Peyer's patch (tissue), 4 donors: Measurements from ENCODE around the gene PPFIA4. TPM values are rescaled to one million over a fixed set of nuclear protein-coding genes. Genes with fewer than 3 reads are reported as not detected.

Experiments
- DNase-seq, 3 donors: peaks; one replicate each; pipeline ENCODE4 v3.0.0-alpha.2; 2017 to 2019
- H3K27ac ChIP-seq, 4 donors: fragments of 200-600 bp; sonication (generic); one replicate each; pipeline ENCODE4 v1.5.1; 2016 to 2019
- H3K27me3 ChIP-seq, 2 donors: fragments of 200-600 bp; sonication (generic); one replicate each; pipeline ENCODE4 v1.5.1; 2019
- H3K36me3 ChIP-seq, 3 donors: fragments of 200-600 bp; sonication (generic); one replicate each; pipeline ENCODE4 v1.5.1; 2016 to 2019
- H3K4me1 ChIP-seq, 4 donors: fragments of 200-600 bp; sonication (generic); one replicate each; pipeline ENCODE4 v1.5.1; 2016 to 2019
- H3K4me3 ChIP-seq, 4 donors: fragments of 200-600 bp; sonication (generic); 1 replicate in 3 of 4; 2 replicates in 1 of 4; pipeline ENCODE4 v1.5.1; 2016 to 2019; ENCODE audit warnings: mild to moderate bottlenecking in 1 of 4
- H3K9me3 ChIP-seq, 4 donors: fragments of 200-600 bp; sonication (generic); one replicate each; pipeline ENCODE4 v1.5.1; 2016 to 2019; ENCODE audit warnings: mild to moderate bottlenecking in 1 of 4
- POLR2A ChIP-seq, 2 donors: fragments of 450-650 bp; IDR thresholded peaks; one replicate each; pipeline ENCODE4 v1.5.1; 2017; ENCODE audit warnings: antibody characterized with exemption in 2 of 2, mild to moderate bottlenecking in 2 of 2, moderate library complexity in 2 of 2
- total RNA-seq, 4 donors: library from RNA; depleted of rRNA; stranded (reverse); fragments of >200 nt; gene quantifications; one replicate each; pipeline ENCODE4 v1.1.0, GENCODE V29; 2016
- TF ChIP-seq, protein P1 (sequence below), 6 experiments: fragments of 450-650 bp in 4 of 6; fragments of 200-600 bp in 2 of 6; sonication (generic) in 1 of 6; IDR thresholded peaks; one replicate each; pipeline ENCODE4 v1.5.1; 2017 to 2019; ENCODE audit warnings: antibody characterized with exemption in 6 of 6, mild to moderate bottlenecking in 3 of 6, moderate library complexity in 1 of 6

The PPFIA4 gene
- total RNA-seq, 4 donors from 2014 or later = 0.54 to 1.8 (median 1.7) TPM; not detected in 1

- H3K36me3 ChIP-seq = no peaks in the 10 kb centered on the region
- no peak overlapping the region for H3K27ac ChIP-seq
- H3K4me1 ChIP-seq = no peaks in the 10 kb centered on the region
- H3K9me3 ChIP-seq = no peaks in the 10 kb centered on the region
- DNase-seq = no peak
- no peak overlapping the region for H3K4me3 ChIP-seq
- TF ChIP-seq, protein P1, sequence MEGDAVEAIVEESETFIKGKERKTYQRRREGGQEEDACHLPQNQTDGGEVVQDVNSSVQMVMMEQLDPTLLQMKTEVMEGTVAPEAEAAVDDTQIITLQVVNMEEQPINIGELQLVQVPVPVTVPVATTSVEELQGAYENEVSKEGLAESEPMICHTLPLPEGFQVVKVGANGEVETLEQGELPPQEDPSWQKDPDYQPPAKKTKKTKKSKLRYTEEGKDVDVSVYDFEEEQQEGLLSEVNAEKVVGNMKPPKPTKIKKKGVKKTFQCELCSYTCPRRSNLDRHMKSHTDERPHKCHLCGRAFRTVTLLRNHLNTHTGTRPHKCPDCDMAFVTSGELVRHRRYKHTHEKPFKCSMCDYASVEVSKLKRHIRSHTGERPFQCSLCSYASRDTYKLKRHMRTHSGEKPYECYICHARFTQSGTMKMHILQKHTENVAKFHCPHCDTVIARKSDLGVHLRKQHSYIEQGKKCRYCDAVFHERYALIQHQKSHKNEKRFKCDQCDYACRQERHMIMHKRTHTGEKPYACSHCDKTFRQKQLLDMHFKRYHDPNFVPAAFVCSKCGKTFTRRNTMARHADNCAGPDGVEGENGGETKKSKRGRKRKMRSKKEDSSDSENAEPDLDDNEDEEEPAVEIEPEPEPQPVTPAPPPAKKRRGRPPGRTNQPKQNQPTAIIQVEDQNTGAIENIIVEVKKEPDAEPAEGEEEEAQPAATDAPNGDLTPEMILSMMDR (IDR thresholded peaks at IDR 0.05) = no peak
- TF ChIP-seq POLR2A (IDR thresholded peaks at IDR 0.05) = no peak
- no peaks in the 10 kb centered on the region for H3K27me3 ChIP-seq
Observed at GRCh38 chr1:203033287-203033686, 7.0 kb downstream of the PPFIA4 start.

DNA sequence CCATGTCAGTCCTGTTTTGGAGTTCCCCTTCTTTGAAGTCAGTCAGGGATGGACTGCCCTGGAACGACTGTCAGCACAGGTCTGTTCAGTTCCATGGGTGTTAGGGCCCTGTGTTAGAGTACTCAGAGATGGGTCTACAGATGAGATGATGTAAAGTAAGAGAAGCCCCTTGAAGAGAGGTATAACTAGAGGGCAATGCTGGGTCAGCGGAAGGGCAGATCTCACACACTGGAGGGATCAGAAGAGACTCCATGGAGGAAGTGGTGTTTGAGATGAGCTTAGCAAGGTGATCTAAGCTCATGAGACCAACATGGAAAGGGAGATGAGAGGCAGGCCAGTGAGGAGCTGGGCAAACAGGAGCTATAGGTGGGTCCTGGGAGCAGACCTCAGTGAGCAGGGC lies 7.6 kb downstream of the PPFIA4 start:
- no peak for DNase-seq
- TF ChIP-seq POLR2A (IDR thresholded peaks at IDR 0.05) = no peak
- TF ChIP-seq, protein P1 (IDR thresholded peaks at IDR 0.05) = no peak
- H3K4me1 ChIP-seq = no peaks in the 10 kb centered on the region
- H3K36me3 ChIP-seq = no peaks in the 10 kb centered on the region
- H3K4me3 ChIP-seq = no peak overlapping the region
- no peaks in the 10 kb centered on the region for H3K9me3 ChIP-seq
- H3K27ac ChIP-seq = no peak overlapping the region
- H3K27me3 ChIP-seq = no peaks in the 10 kb centered on the region

GRCh38 chr1:203034422-203035110 lies 8.3 kb downstream of the PPFIA4 start:
- no peaks in the 10 kb centered on the region for H3K27me3 ChIP-seq
- no peaks in the 10 kb centered on the region for H3K36me3 ChIP-seq
- H3K4me1 ChIP-seq = no peaks in the 10 kb centered on the region
- TF ChIP-seq, protein P1 (IDR thresholded peaks at IDR 0.05) = no peak
- TF ChIP-seq POLR2A (IDR thresholded peaks at IDR 0.05) = no peak
- H3K4me3 ChIP-seq = no peak overlapping the region
- H3K27ac ChIP-seq = no peak overlapping the region
- DNase-seq = no peak
- no peaks in the 10 kb centered on the region for H3K9me3 ChIP-seq

GRCh38 chr1:203035111-203036000 lies 9.1 kb downstream of the PPFIA4 start:
- H3K27ac ChIP-seq = no peak overlapping the region
- H3K27me3 ChIP-seq = no peaks in the 10 kb centered on the region
- H3K9me3 ChIP-seq = no peaks in the 10 kb centered on the region
- H3K36me3 ChIP-seq = no peaks in the 10 kb centered on the region
- DNase-seq = no peak
- no peaks in the 10 kb centered on the region for H3K4me1 ChIP-seq
- H3K4me3 ChIP-seq = no peak overlapping the region
- TF ChIP-seq, protein P1 (IDR thresholded peaks at IDR 0.05) = no peak
- no peak for TF ChIP-seq POLR2A (IDR thresholded peaks at IDR 0.05)

- Histone ChIP-seq H3K4me3 (no peak overlapping the region), H3K4me1 (no peaks in the 10 kb centered on the region), H3K27me3 (no peaks in the 10 kb centered on the region), H3K9me3 (no peaks in the 10 kb centered on the region), H3K27ac (no peak overlapping the region), H3K36me3 (no peaks in the 10 kb centered on the region)
- no peak for TF ChIP-seq POLR2A (IDR thresholded peaks at IDR 0.05)
- TF ChIP-seq, protein P1 (IDR thresholded peaks at IDR 0.05) = no peak
- DNase-seq = no peak
Observed at GRCh38 chr1:203036135-203036534, 9.8 kb downstream of the PPFIA4 start.
